Keratinocyte (primary cell): Measurements from ENCODE around the gene LGALS7. TPM values are rescaled to one million over a fixed set of nuclear protein-coding genes. Genes with fewer than 3 reads are reported as not detected.
A peak's percentile ranks its signal among the peaks of the same experiment; 100 is the strongest.

ENCODE experiments used
- DNase-seq: peaks from one replicate; pipeline ENCODE4 v3.0.0-alpha.2; 2011; ENCODE audit warnings: low read depth, missing footprints, low spot score
- FAIRE-seq: peaks from 2 replicates; lab custom pipeline; 2011; peaks lifted over from hg19 to GRCh38; lab: Jason Lieb, UNC
- H2AFZ ChIP-seq: 2 replicates; pipeline ENCODE4 v1.6.0; 2012; ENCODE audit warnings: low read length, control low read depth, inconsistent platforms; ENCODE audit not compliant: control insufficient read depth
- H3K27ac ChIP-seq: 2 replicates; pipeline ENCODE4 v1.5.1; 2011; ENCODE audit warnings: low read length; ENCODE audit not compliant: control insufficient read depth, insufficient read depth
- H3K27me3 ChIP-seq: 3 replicates; pipeline ENCODE4 v1.6.0; 2011; ENCODE audit warnings: low read length; ENCODE audit not compliant: control insufficient read depth, insufficient read depth; ENCODE audit errors: extremely low read depth
- H3K36me3 ChIP-seq, 2 experiments: 2 replicates in 1 of 2; 3 replicates in 1 of 2; pipeline ENCODE4 v1.5.1; 2011; ENCODE audit warnings: low read length in 2 of 2, mild to moderate bottlenecking in 1 of 2; ENCODE audit not compliant: control insufficient read depth in 2 of 2, insufficient read depth in 2 of 2; ENCODE audit errors: extremely low read depth in 1 of 2
- H3K4me1 ChIP-seq: 3 replicates; pipeline ENCODE4 v1.5.1; 2011; ENCODE audit warnings: low read length; ENCODE audit not compliant: control insufficient read depth, insufficient read depth; ENCODE audit errors: extremely low read depth
- H3K4me2 ChIP-seq: 3 replicates; pipeline ENCODE4 v1.6.0; 2011; ENCODE audit warnings: low read depth, low read length; ENCODE audit not compliant: control insufficient read depth, insufficient read depth; ENCODE audit errors: extremely low read depth
- H3K4me3 ChIP-seq, 3 experiments: fragments of 200-600 bp in 1 of 3; sonication (generic) in 1 of 3; 2 replicates in 2 of 3; 3 replicates in 1 of 3; pipeline ENCODE4 v1.5.1; 2011 to 2016; ENCODE audit warnings: low read length in 3 of 3, mild to moderate bottlenecking in 3 of 3, control low read depth in 2 of 3, inconsistent platforms in 1 of 3, low read depth in 1 of 3, mixed read lengths in 1 of 3, mixed run types in 1 of 3, moderate library complexity in 1 of 3; ENCODE audit not compliant: control insufficient read depth in 2 of 3, insufficient read depth in 2 of 3; ENCODE audit errors: extremely low read depth in 1 of 3
- H3K79me2 ChIP-seq: 2 replicates; pipeline ENCODE4 v1.6.0; 2012; ENCODE audit warnings: low read length; ENCODE audit not compliant: control insufficient read depth, insufficient read depth
- H3K9ac ChIP-seq: 3 replicates; pipeline ENCODE4 v1.6.0; 2011; ENCODE audit warnings: low read length; ENCODE audit not compliant: control insufficient read depth, insufficient read depth; ENCODE audit errors: extremely low read depth
- H3K9me1 ChIP-seq: 3 replicates; pipeline ENCODE4 v1.6.0; 2011; ENCODE audit warnings: low read length; ENCODE audit not compliant: control insufficient read depth, insufficient read depth; ENCODE audit errors: extremely low read depth
- H3K9me3 ChIP-seq: 2 replicates; pipeline ENCODE4 v1.5.1; 2012; ENCODE audit warnings: low read depth, low read length; ENCODE audit not compliant: control insufficient read depth
- H4K20me1 ChIP-seq: 3 replicates; pipeline ENCODE4 v1.6.0; 2011; ENCODE audit warnings: low read length; ENCODE audit not compliant: control insufficient read depth, insufficient read depth; ENCODE audit errors: extremely low read depth
- CTCF ChIP-seq, 3 experiments: IDR thresholded peaks in 1 of 3; conservative IDR thresholded peaks in 1 of 3; optimal IDR thresholded peaks in 1 of 3; 2 replicates in 2 of 3; 3 replicates in 1 of 3; pipeline versions ENCODE3 to v1.5.1; 2011; ENCODE audit warnings: low read length in 3 of 3, mild to moderate bottlenecking in 3 of 3, moderate library complexity in 2 of 3, control low read depth in 1 of 3, inconsistent platforms in 1 of 3; ENCODE audit not compliant: insufficient read depth in 2 of 3; ENCODE audit errors: extremely low read depth in 1 of 3
- EZH2 ChIP-seq: IDR thresholded peaks from one replicate; pipeline ENCODE4 v1.6.1; 2012; ENCODE audit warnings: inconsistent platforms, mild to moderate bottlenecking, low read length, moderate library complexity
- dilution Hi-C: fragments of 300-500 bp; cut with MboI; formaldehyde crosslinking; loops from one replicate; pipeline ENCODE4 v1.7.0; 2020; ENCODE audit warnings: low sequenced_read_pairs; ENCODE audit not compliant: extremely low pct_ligation_motif_present
- polyA plus RNA-seq, 5 experiments: library from polyadenylated mRNA; depleted of rRNA in 3 of 5; stranded (reverse) in 3 of 5; stranded (forward) in 1 of 5; unstranded in 1 of 5; fragments of >200 nt; gene quantifications; 1 replicate in 1 of 5; 2 replicates in 3 of 5; 3 replicates in 1 of 5; pipeline versions ENCODE4 v1.2.1 to v1.2.3, GENCODE V29; 2011 to 2012; ENCODE audit warnings: missing spikeins in 2 of 5, low read depth in 1 of 5, low replicate concordance in 1 of 5

The LGALS7 gene
- polyA plus RNA-seq, 1 donor (not counting 4 experiments of a cell fraction or from before 2014, with no cell fraction given): 9.1 TPM

- H3K27ac ChIP-seq: no peak overlapping the region
- FAIRE-seq (no peak), DNase-seq (no peak)
Measured at GRCh38 chr19:38729653-38730469, 43.5 kb downstream of the LGALS7 start.

GRCh38 chr19:38728752-38729541 lies 44.4 kb downstream of the LGALS7 start:
- dilution Hi-C loops: no loop called here
- H3K4me1 ChIP-seq: peaks cover 8% of the 10 kb centered on the region
- no peaks in the 10 kb centered on the region for H4K20me1 ChIP-seq

More at GRCh38 chr19:38729653-38730469, 43.5 kb downstream of the LGALS7 start:
- Histone ChIP-seq H3K9me1 (peaks cover 3% of the 10 kb centered on the region), H3K4me1 (peaks cover 17% of the 10 kb centered on the region), H2AFZ (no peak overlapping the region), H4K20me1 (no peaks in the 10 kb centered on the region), H3K4me3 (no peak overlapping the region), H3K79me2 (peaks cover 2% of the 10 kb centered on the region), H3K9ac (no peak overlapping the region), H3K4me2 (no peak overlapping the region), H3K9me3 (no peaks in the 10 kb centered on the region), H3K36me3 (peaks cover 36 to 52% of the 10 kb centered on the region in 2 experiments), H3K27me3 (no peaks in the 10 kb centered on the region)
- TF ChIP-seq EZH2: no peak
- TF ChIP-seq CTCF (optimal IDR thresholded peaks at IDR 0.05 in 1 of 3, IDR thresholded peaks at IDR 0.05 in 1 of 3, conservative IDR thresholded peaks at IDR 0.05 in 1 of 3; ENCODE audit: extremely low read depth in 1 of 3, insufficient read depth in 2 of 3, low read length in 3 of 3): peak; percentile 51 to 86 (median 60)
- dilution Hi-C loops: no loop called here

More at GRCh38 chr19:38728752-38729541, 44.4 kb downstream of the LGALS7 start:
- Histone ChIP-seq H3K9me3 (no peaks in the 10 kb centered on the region), H3K27me3 (no peaks in the 10 kb centered on the region), H3K4me2 (no peak overlapping the region), H2AFZ (no peak overlapping the region), H3K79me2 (peaks cover 2% of the 10 kb centered on the region), H3K27ac (no peak overlapping the region), H3K36me3 (peaks cover 44 to 61% of the 10 kb centered on the region in 2 experiments), H3K9ac (no peak overlapping the region), H3K9me1 (peaks cover 3% of the 10 kb centered on the region), H3K4me3 (no peak overlapping the region)
- FAIRE-seq: no peak
- TF ChIP-seq EZH2: no peak
- no peak for TF ChIP-seq CTCF (optimal IDR thresholded peaks at IDR 0.05 in 1 of 3, IDR thresholded peaks at IDR 0.05 in 1 of 3, conservative IDR thresholded peaks at IDR 0.05 in 1 of 3; ENCODE audit: extremely low read depth in 1 of 3, insufficient read depth in 2 of 3, low read length in 3 of 3)
- no peak for DNase-seq
